ENCODE measurements around the gene PGF.

DNA sequence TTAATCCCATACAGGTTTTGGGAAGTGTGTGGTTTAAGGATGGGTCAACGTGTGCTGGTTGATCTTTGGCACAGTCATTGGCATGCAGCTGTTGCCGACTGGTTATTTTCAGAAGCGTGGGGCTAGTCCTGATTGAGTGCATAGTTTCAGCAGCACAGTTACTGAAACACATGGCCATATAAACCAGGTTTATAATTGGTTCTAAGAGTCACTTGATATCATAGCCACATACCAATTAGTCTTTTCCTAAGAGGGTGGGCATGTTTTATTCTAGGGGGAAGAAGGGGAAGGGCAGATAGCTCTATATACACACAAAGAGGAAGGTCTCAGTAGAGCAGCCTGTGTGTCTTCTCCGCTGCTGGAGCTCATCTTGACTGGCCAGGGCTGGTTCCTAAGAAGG is 21.4 kb downstream of the PGF start:
- TF ChIP-seq, protein P1, sequence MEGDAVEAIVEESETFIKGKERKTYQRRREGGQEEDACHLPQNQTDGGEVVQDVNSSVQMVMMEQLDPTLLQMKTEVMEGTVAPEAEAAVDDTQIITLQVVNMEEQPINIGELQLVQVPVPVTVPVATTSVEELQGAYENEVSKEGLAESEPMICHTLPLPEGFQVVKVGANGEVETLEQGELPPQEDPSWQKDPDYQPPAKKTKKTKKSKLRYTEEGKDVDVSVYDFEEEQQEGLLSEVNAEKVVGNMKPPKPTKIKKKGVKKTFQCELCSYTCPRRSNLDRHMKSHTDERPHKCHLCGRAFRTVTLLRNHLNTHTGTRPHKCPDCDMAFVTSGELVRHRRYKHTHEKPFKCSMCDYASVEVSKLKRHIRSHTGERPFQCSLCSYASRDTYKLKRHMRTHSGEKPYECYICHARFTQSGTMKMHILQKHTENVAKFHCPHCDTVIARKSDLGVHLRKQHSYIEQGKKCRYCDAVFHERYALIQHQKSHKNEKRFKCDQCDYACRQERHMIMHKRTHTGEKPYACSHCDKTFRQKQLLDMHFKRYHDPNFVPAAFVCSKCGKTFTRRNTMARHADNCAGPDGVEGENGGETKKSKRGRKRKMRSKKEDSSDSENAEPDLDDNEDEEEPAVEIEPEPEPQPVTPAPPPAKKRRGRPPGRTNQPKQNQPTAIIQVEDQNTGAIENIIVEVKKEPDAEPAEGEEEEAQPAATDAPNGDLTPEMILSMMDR (IDR thresholded peaks at IDR 0.05 in 2 of 3, conservative IDR thresholded peaks at IDR 0.05 in 1 of 3; ENCODE audit: borderline replicate concordance in 1 of 3, insufficient read depth in 1 of 3, low read depth in 2 of 3, low read length in 2 of 3) = no peak
- TF ChIP-seq POLR2A (IDR thresholded peaks at IDR 0.05; ENCODE audit: borderline replicate concordance, extremely low read depth, insufficient read depth, insufficient read length) (no peak), SRF (IDR thresholded peaks at IDR 0.05; ENCODE audit: low read depth) (no peak), EZH2 (IDR thresholded peaks at IDR 0.05) (no peak), TCF7L2 (IDR thresholded peaks at IDR 0.05; ENCODE audit: borderline replicate concordance, extremely low read depth, insufficient read depth, insufficient read length) (no peak), POLR2AphosphoS5 (IDR thresholded peaks at IDR 0.05; ENCODE audit: low read depth, low read length) (no peak), REST (IDR thresholded peaks at IDR 0.05; ENCODE audit: low read depth) (no peak), EGR1 (IDR thresholded peaks at IDR 0.05; ENCODE audit: low read depth) (no peak)
